GM18858 (cell line): Measurements from ENCODE around the gene DDIT4.
"Not testable (repeated sequence)": the region's sequence is repeated elsewhere in the genome, so short reads cannot be mapped to it uniquely, and the experiment has no call there.

Experiments used
- ATAC-seq: cut with Tn5 transposase; IDR thresholded peaks from one replicate; pipeline ENCODE4 v1.9.1; 2021; ENCODE audit not compliant: unreplicated experiment

Gene DDIT4

DNA sequence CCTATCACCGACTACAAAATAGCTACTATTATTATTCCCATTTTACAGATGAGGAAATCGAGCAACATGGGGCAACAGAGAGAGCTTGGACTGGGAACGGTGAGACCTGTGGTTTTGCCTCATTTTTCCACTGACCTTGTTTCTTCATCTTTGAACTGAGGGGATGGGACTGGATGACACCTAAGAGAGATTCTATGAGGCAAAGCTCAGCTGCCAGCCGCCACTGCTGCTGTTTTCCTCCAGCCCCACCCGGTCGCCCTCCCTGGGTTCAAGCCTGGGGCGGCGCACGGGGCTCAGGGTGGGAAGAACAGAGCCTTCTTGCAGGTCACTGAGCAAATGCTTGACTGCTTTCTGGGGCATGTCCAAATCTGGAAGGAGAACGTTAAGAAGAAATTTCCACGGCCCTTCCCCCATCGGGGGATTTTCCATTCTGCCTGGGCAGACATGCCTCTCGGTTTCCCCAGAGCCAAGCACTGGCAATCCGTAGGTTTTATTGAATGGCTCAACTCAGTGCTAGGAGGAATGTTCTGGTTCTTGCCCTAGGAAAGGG is 12.3 kb downstream of the DDIT4 start:
- no peak for ATAC-seq

- ATAC-seq: no peak
Observed at GRCh38 chr10:72291019-72291532, 17.4 kb downstream of the DDIT4 start.

DNA sequence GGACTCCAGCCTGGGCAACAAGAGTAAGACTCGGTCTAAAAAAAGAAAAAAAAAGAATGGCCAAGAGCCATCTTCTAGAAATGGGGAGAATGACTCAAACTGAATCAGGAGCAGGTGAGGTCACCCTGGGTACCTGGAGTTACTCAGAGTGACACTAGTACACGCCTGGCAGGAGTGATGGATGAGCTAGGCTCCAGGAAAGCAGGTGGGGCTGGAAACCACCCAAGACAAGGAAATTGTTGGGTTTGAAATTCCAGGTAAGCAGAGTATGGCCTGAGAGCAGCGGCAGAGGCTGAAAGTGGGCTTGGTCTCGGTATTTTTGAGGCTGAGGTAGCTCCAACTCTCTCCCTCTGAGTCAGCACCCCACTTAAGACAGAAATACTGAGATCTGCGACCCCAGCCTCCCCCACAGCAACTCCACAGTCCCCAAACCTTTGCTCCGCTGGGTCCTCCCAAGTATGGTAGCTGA is 18.5 kb downstream of the DDIT4 start:
- no peak for ATAC-seq

GRCh38 chr10:72295330-72295910 is 21.7 kb downstream of the DDIT4 start:
- no peak for ATAC-seq

GRCh38 chr10:72296829-72297280 is 23.1 kb downstream of the DDIT4 start:
- ATAC-seq: not testable (repeated sequence)

DNA sequence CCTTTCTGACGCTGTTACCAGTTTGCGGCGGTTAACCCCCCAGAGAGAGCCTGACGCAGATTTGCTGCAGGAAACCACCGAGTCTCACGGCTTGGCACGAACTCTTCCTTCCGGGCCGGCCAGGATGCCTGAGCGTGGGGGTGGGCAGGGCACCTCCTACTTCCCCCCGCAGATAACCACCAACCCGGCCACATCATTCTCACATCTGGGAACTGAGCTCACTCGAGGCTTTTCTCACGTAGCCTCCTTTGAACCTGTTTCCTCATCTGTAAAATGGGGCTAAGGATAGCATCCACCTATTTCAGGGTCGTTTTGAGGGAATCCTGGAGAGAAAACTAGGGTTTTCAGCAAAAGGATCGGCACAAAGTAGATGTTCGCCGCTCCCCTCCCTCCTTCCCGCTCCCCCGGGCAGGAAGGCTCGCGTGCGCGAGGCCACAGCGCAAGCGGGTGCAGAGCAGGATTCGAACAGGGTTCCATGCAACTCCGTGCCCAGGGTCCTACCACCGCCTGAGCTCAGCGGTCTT is 23.6 kb downstream of the DDIT4 start:
- peak; percentile 13 for ATAC-seq

DNA sequence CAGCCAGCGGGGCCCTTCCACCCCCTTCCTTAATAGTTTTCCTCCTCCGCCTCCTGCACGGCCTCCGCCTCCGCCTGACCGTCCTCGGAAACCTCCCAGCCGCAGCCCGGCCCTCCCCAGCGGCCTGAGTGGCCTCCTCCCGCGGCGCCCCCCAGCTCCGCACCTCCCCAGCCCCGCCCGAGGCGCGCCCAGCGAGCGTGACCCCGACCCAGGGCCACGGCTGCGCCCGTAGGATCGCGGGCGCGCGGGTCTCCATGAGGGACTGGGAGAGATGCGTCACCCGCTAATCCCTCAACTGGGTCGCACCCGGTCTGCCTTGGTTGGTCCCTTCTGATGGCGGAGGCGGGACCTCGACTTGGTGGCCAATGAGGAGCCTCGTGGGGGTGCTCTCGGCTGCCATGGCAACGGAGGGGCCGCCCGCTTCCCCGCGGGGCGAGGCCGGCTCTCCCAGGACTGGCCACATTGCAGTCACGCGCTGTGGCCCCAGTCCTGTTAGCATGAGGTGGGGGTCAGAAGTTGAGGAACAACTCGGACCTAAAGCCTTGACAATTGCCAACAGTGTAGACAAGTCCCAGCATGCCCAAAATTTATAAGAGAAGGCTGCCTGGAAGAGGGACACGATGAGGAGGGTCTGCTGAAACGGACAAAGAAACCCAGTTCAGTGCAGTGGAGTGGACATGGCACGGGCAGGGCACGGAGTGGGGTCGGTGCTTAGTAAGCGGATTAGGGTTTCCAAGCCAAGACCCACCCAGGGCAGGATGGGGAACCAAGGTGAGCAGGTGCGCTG is 24.3 kb downstream of the DDIT4 start:
- ATAC-seq: peak; percentile 64

DNA sequence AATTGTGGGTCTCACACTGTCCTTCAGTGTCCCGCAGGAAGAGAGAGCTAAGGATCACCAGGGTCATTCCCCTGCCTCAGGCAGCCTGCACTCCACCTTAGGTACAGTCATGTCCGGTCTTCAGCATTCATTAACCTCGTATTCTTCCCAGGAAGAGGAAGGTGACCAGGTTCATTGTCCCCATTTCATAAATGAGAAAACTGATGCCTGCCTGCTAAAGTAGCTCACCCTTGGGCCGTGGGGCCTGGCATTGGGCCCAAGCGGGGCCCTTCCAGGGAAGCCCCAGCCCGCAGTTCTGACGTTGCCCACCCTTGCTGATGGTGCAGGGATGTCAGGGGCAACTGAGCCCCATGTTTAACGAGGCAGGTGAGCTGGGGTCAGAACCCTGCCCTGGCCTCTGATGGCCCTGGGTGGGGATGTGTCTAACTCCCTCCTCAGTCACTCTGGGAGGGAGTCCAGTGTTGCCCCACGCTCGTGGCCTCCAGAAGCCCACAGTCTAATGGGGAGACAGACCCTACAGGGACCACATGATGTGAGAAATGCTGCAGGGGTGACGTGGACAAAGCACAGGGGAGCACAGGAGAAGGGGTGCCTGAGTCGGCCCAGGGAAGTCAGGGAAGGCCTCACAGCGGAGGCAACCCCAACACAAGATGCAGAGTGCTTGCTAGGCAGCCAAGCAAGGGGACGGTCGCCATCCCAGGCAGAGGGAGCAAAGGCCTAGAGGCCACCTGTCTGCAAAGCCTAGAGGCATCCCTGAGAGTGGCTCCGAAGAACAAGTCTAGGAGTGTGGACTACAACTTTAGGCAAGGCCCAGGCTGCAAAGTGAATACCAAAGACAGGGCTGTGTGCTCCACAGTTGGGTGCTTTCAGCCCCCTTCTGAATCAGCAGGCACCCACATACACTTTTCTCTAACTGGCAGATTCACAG is 25.1 kb downstream of the DDIT4 start:
- no peak for ATAC-seq

GRCh38 chr10:72303424-72304128 is 29.9 kb downstream of the DDIT4 start:
- ATAC-seq: no peak

- ATAC-seq: no peak
Observed at GRCh38 chr10:72306215-72306760, 32.6 kb downstream of the DDIT4 start.

- not testable (repeated sequence) for ATAC-seq
Observed at GRCh38 chr10:72307711-72308110, 34.0 kb downstream of the DDIT4 start.

- ATAC-seq: no peak
Observed at GRCh38 chr10:72308320-72308987, 34.7 kb downstream of the DDIT4 start.

- no peak for ATAC-seq
Observed at GRCh38 chr10:72309290-72310240, 35.8 kb downstream of the DDIT4 start.

- ATAC-seq: no peak
Observed at GRCh38 chr10:72310241-72310633, 36.5 kb downstream of the DDIT4 start.

GRCh38 chr10:72310636-72311035 is 36.9 kb downstream of the DDIT4 start:
- ATAC-seq: no peak

DNA sequence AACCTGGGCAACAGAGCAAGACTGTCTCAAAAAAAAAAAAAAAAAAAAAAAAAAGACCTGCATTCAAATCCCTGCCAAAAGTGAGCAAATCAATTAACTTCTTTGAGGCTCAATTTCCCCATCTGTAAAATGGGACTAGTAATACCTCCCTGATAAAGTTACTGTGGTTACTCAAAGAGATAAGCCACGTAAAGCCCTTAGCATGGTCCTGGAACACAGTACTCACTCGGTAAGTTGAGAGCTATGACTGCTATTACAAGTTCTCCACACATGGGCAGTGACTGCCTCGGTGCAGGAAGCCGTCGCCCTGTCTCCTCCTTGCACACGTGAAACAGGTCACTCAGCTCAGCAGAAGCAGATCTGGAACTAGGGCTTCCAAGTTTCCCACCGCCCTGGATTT is 37.9 kb downstream of the DDIT4 start:
- ATAC-seq: no peak

- no peak for ATAC-seq
Observed at GRCh38 chr10:72312865-72313391, 39.2 kb downstream of the DDIT4 start.

- ATAC-seq: no peak
Observed at GRCh38 chr10:72314263-72314662, 40.5 kb downstream of the DDIT4 start.
